H1 (cell line): ENCODE measurements around the gene TMEM169. TPM values are rescaled to one million over a fixed set of nuclear protein-coding genes. Genes with fewer than 3 reads are reported as not detected.
A peak's percentile ranks its signal among the peaks of the same experiment; 100 is the strongest.

Experiments
- CTCF ChIA-PET: fragments of 300-600 bp; sonication (Branson Sonifier 250); formaldehyde crosslinking; loops from one replicate; lab custom pipeline; 2021; ENCODE audit not compliant: partially characterized antibody; lab: Charles Lee
- POLR2A ChIA-PET: fragments of 300-600 bp; sonication (Branson Sonifier 250); formaldehyde crosslinking; loops from one replicate; lab custom pipeline; 2021; ENCODE audit warnings: inconsistent platforms; ENCODE audit not compliant: partially characterized antibody; lab: Charles Lee
- DNase-seq, 2 experiments: peaks; one replicate each; pipeline versions ENCODE4 v3.0.0 to v3.0.0-alpha.2; 2010 to 2022; ENCODE audit warnings: low spot score in 2 of 2, low read depth in 1 of 2, mixed read lengths in 1 of 2
- FAIRE-seq: peaks from 2 replicates; lab custom pipeline; 2011; peaks lifted over from hg19 to GRCh38; lab: Jason Lieb, UNC
- H2AFZ ChIP-seq: 2 replicates; pipeline ENCODE4 v1.8.1; 2012; ENCODE audit warnings: low read length, inconsistent platforms
- H2AK5ac ChIP-seq: 2 replicates; pipeline ENCODE4 v1.6.1; 2013; ENCODE audit warnings: low read depth, low read length
- H2BK120ac ChIP-seq: replicated peaks from 2 replicates; pipeline ENCODE3; 2013; ENCODE audit warnings: low read depth, low read length, inconsistent platforms
- H2BK12ac ChIP-seq: 2 replicates; pipeline ENCODE4 v1.6.1; 2013; ENCODE audit warnings: low read depth, low read length
- H2BK15ac ChIP-seq: 2 replicates; pipeline ENCODE4 v1.6.1; 2013; ENCODE audit warnings: low read length
- H2BK20ac ChIP-seq: 2 replicates; pipeline ENCODE4 v1.6.1; 2013; ENCODE audit warnings: low read length
- H2BK5ac ChIP-seq: 2 replicates; pipeline ENCODE4 v1.6.1; 2013; ENCODE audit warnings: low read depth, low read length
- H3K14ac ChIP-seq: 2 replicates; pipeline ENCODE4 v1.6.1; 2013; ENCODE audit warnings: inconsistent platforms; ENCODE audit not compliant: insufficient read length
- H3K18ac ChIP-seq: 2 replicates; pipeline ENCODE4 v1.6.1; 2013; ENCODE audit warnings: low read length; ENCODE audit errors: extremely low read depth
- H3K23ac ChIP-seq: 2 replicates; pipeline ENCODE4 v1.6.1; 2013; ENCODE audit warnings: inconsistent platforms; ENCODE audit not compliant: insufficient read length
- H3K23me2 ChIP-seq: 2 replicates; pipeline ENCODE4 v1.6.1; 2013; ENCODE audit warnings: low read depth, low read length
- H3K27ac ChIP-seq: 2 replicates; pipeline ENCODE4 v1.6.1; 2011; ENCODE audit warnings: low read depth, low read length, inconsistent platforms
- H3K27me3 ChIP-seq, 4 experiments: replicated peaks in 1 of 4; 1 replicate in 1 of 4; 2 replicates in 3 of 4; pipeline versions ENCODE4 v1.6.1 to v1.8.1; 2011 to 2013; ENCODE audit warnings: low read length in 3 of 4, mild to moderate bottlenecking in 3 of 4, inconsistent platforms in 2 of 4, mixed read lengths in 2 of 4, moderate library complexity in 1 of 4; ENCODE audit not compliant: control insufficient read depth in 3 of 4, insufficient read depth in 3 of 4; ENCODE audit errors: extremely low read depth in 1 of 4
- H3K36me3 ChIP-seq, 4 experiments: 2 replicates each; pipeline versions ENCODE4 v1.6.1 to v1.8.1; 2011 to 2013; ENCODE audit warnings: mild to moderate bottlenecking in 4 of 4, low read length in 3 of 4, moderate library complexity in 2 of 4, control low read depth in 1 of 4, inconsistent platforms in 1 of 4; ENCODE audit not compliant: insufficient read depth in 4 of 4, control insufficient read depth in 2 of 4
- H3K4ac ChIP-seq: replicated peaks from 2 replicates; pipeline ENCODE3; 2013; ENCODE audit warnings: low read length, low read depth, mixed read lengths, inconsistent platforms; ENCODE audit not compliant: insufficient read length
- H3K4me1 ChIP-seq, 4 experiments: replicated peaks in 1 of 4; 1 replicate in 1 of 4; 2 replicates in 3 of 4; pipeline versions ENCODE4 v1.6.1 to v1.8.1; 2011 to 2013; ENCODE audit warnings: low read length in 3 of 4, inconsistent platforms in 2 of 4, mixed read lengths in 1 of 4; ENCODE audit not compliant: insufficient read depth in 4 of 4, control insufficient read depth in 3 of 4
- H3K4me2 ChIP-seq, 2 experiments: 2 replicates each; pipeline versions ENCODE4 v1.6.1 to v1.8.1; 2011 to 2013; ENCODE audit warnings: low read depth in 2 of 2, low read length in 2 of 2, control low read depth in 1 of 2, inconsistent platforms in 1 of 2, mild to moderate bottlenecking in 1 of 2; ENCODE audit not compliant: insufficient read depth in 1 of 2
- H3K4me3 ChIP-seq, 4 experiments: fragments of 200-600, 300-600 bp in 1 of 4; sonication (generic), shearing (Covaris generic), sonication (Bioruptor Twin) in 1 of 4; 2 replicates each; pipeline versions ENCODE4 v1.5.1 to v1.8.1; 2011 to 2016; ENCODE audit warnings: low read length in 4 of 4, low read depth in 3 of 4, control low read depth in 2 of 4, inconsistent platforms in 2 of 4, mild to moderate bottlenecking in 2 of 4, mixed read lengths in 1 of 4, moderate library complexity in 1 of 4; ENCODE audit not compliant: insufficient read depth in 2 of 4; ENCODE audit errors: extremely low read depth in 1 of 4
- H3K56ac ChIP-seq: replicated peaks from 2 replicates; pipeline ENCODE3; 2013; ENCODE audit warnings: low read depth, mild to moderate bottlenecking, mixed read lengths, low read length, inconsistent platforms; ENCODE audit not compliant: insufficient read length
- H3K79me1 ChIP-seq: 2 replicates; pipeline ENCODE4 v1.6.1; 2013; ENCODE audit warnings: low read depth, low read length, control low read depth
- H3K79me2 ChIP-seq, 2 experiments: 2 replicates each; pipeline versions ENCODE4 v1.6.1 to v1.8.1; 2012 to 2013; ENCODE audit warnings: low read length in 2 of 2, mild to moderate bottlenecking in 2 of 2, inconsistent platforms in 1 of 2; ENCODE audit not compliant: insufficient read depth in 2 of 2, control insufficient read depth in 1 of 2
- H3K9ac ChIP-seq, 4 experiments: replicated peaks in 1 of 4; 1 replicate in 1 of 4; 2 replicates in 3 of 4; pipeline versions ENCODE4 v1.6.1 to v1.8.1; 2011 to 2013; ENCODE audit warnings: low read depth in 3 of 4, low read length in 3 of 4, control low read depth in 2 of 4, mild to moderate bottlenecking in 2 of 4, moderate library complexity in 2 of 4, inconsistent platforms in 1 of 4; ENCODE audit errors: extremely low read depth in 1 of 4
- H3K9me3 ChIP-seq, 2 experiments: 2 replicates each; pipeline versions ENCODE4 v1.6.1 to v1.8.1; 2012 to 2013; ENCODE audit warnings: mild to moderate bottlenecking in 2 of 2, moderate library complexity in 2 of 2, control low read depth in 1 of 2, inconsistent platforms in 1 of 2, low read depth in 1 of 2, low read length in 1 of 2, mixed read lengths in 1 of 2; ENCODE audit not compliant: insufficient read depth in 2 of 2
- H4K20me1 ChIP-seq, 2 experiments: replicated peaks in 1 of 2; 2 replicates each; pipeline versions ENCODE3 to v1.8.1; 2011 to 2013; ENCODE audit warnings: inconsistent platforms in 2 of 2, low read length in 2 of 2, mild to moderate bottlenecking in 1 of 2; ENCODE audit not compliant: insufficient read depth in 2 of 2, control insufficient read depth in 1 of 2
- H4K5ac ChIP-seq: 2 replicates; pipeline ENCODE4 v1.6.1; 2013; ENCODE audit warnings: low read length, low read depth, mixed read lengths, inconsistent platforms; ENCODE audit not compliant: insufficient read length
- H4K8ac ChIP-seq: 2 replicates; pipeline ENCODE4 v1.8.0; 2013; ENCODE audit warnings: mild to moderate bottlenecking, moderate library complexity, low read length, inconsistent platforms; ENCODE audit not compliant: insufficient read depth; ENCODE audit errors: extremely low read depth
- H4K91ac ChIP-seq: replicated peaks from 2 replicates; pipeline ENCODE3; 2013; ENCODE audit warnings: low read length, mixed read lengths, inconsistent platforms; ENCODE audit not compliant: insufficient read length
- ASH2L ChIP-seq: fragments of 200-600, 300-600 bp; sonication (generic); IDR thresholded peaks from one replicate; pipeline ENCODE4 v1.7.1; 2017; ENCODE audit warnings: low read length
- SP1 ChIP-seq: IDR thresholded peaks from 2 replicates; pipeline ENCODE4 v1.6.1; 2011; ENCODE audit warnings: low read depth, low read length
- WGBS, 2 experiments: shearing (Covaris generic) in 1 of 2; methylation state at CpG; one replicate each; pipeline versions ENCODE4 v1.1.6 to v1.1.7; 2013 to 2015; ENCODE audit warnings: low lambda C conversion rate in 2 of 2, mixed read lengths in 2 of 2, inconsistent platforms in 1 of 2, low coverage in 1 of 2, missing lambda C conversion rate in 1 of 2; ENCODE audit not compliant: insufficient replicate concordance in 2 of 2, insufficient coverage in 1 of 2, insufficient read length in 1 of 2; ENCODE audit errors: extremely low coverage in 1 of 2, missing lambda C conversion rate in 1 of 2; 5-methylcytosine and 5-hydroxymethylcytosine counted together
- polyA plus RNA-seq, 7 experiments: library from polyadenylated mRNA; depleted of rRNA in 3 of 7; stranded (reverse) in 5 of 7; unstranded in 2 of 7; fragments of >200 nt in 5 of 7; fragments of 200-250 nt in 2 of 7; gene quantifications; 1 replicate in 5 of 7; 2 replicates in 1 of 7; 4 replicates in 1 of 7; pipeline versions ENCODE4 v1.2.1 to v1.2.3, GENCODE V29; 2011 to 2013; ENCODE audit warnings: missing spikeins in 2 of 7, mixed read lengths in 2 of 7
- total RNA-seq: library from RNA; stranded (reverse); fragmentation: NEBNext Ultra II Directional; extraction: Animal tissue kit (Norgen Biotek cat#: 25700); gene quantifications from 2 replicates; pipeline ENCODE4 v1.2.1, GENCODE V29; 2021
- TF ChIP-seq, protein P1 (sequence below), 3 experiments: IDR thresholded peaks; 1 replicate in 2 of 3; 2 replicates in 1 of 3; pipeline versions ENCODE4 v1.5.1 to v1.6.1; 2011; ENCODE audit warnings: low read length in 3 of 3, mild to moderate bottlenecking in 3 of 3, inconsistent platforms in 2 of 3, low read depth in 1 of 3, moderate library complexity in 1 of 3; ENCODE audit not compliant: insufficient read depth in 1 of 3; ENCODE audit errors: control extremely low read depth in 1 of 3

Gene TMEM169
- total and polyA plus RNA-seq, 2 of the 8 experiments (the other 6 are each of a cell fraction or from before 2014, with no cell fraction given) = 0.41 to 2.4 TPM

DNA sequence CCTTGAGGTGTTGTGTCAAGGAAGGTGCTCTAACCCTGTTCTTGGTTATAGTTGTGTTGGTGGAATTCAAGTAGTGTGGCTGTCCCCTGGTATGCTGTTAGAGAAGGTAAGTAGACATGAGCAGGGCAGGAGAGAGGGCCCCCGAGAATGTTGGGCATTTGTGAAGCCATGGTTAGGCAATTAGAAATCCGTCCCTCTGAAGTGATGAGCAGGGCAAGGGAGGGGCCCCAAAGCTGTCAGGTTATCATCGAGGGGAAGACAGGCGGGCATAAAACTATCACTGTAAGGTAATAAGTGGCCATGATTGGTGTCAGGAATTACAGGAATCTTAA is 32.6 kb downstream of the TMEM169 start:
- H4K5ac ChIP-seq = no peak overlapping the region
- H2BK15ac ChIP-seq = no peak overlapping the region
- 46% methylated on average over 4 of the region's 4 CpGs; no CpG with 5 or more reads in 1 of the 2 experiments for WGBS, 2 experiments
- H3K23ac ChIP-seq = no peak overlapping the region
- DNase-seq = no peak
- H3K9ac ChIP-seq = peak overlapping the region in 1 of 4 experiments; percentile 30; a peak in 1 of 7 replicates
- H3K9me3 ChIP-seq = no peaks in the 10 kb centered on the region
- peak overlapping the region; percentile 35; the same call in 1 of the 2 replicates for H2BK5ac ChIP-seq
- no peak overlapping the region for H2AK5ac ChIP-seq
- H3K36me3 ChIP-seq = peaks cover 34 to 87% (median 65%) of the 10 kb centered on the region in 4 experiments
- no peak overlapping the region for H3K4me3 ChIP-seq
- no peak overlapping the region for H4K8ac ChIP-seq
- H3K79me2 ChIP-seq = peaks cover 31 to 85% of the 10 kb centered on the region in 2 experiments
- H3K18ac ChIP-seq = no peak overlapping the region
- peaks cover 6 to 15% (median 10%) of the 10 kb centered on the region in 4 experiments; a peak in 6 of 7 replicates for H3K4me1 ChIP-seq
- H3K14ac ChIP-seq = no peak overlapping the region
- no peak overlapping the region for H4K91ac ChIP-seq
- H2AFZ ChIP-seq = no peak overlapping the region
- no peaks in the 10 kb centered on the region for H3K27me3 ChIP-seq
- H2BK20ac ChIP-seq = no peak overlapping the region
- H4K20me1 ChIP-seq = peaks cover 0 to 10% of the 10 kb centered on the region in 2 experiments
- H3K4me2 ChIP-seq = peak overlapping the region; percentile 12 to 50; a peak in 3 of 4 replicates
- peak overlapping the region; percentile 32; the same call in 1 of the 2 replicates for H3K27ac ChIP-seq
- no peak for FAIRE-seq
- no peak overlapping the region for H3K56ac ChIP-seq
- 0 out of 2 replicates have a peak, but pooled peaks cover 3% of the 10 kb centered on the region for H3K79me1 ChIP-seq
- no peak overlapping the region; the same call in 1 of the 2 replicates for H2BK12ac ChIP-seq
- ChIA-PET POLR2A (interaction anchor here (0.6 to 8.5 kb wide), 21 partner anchors 9 to 85 kb away, joined by 3 to 73 read pairs (median 4); partner anchors contain the start of genes PECR and TMEM169), CTCF (interaction anchor here (0.7 to 3.7 kb wide), 17 partner anchors 10 to 108 kb away, joined by 3 to 25 read pairs (median 4); no protein-coding TSS in a partner anchor)
- no peaks in the 10 kb centered on the region; the same call in 1 of the 2 replicates for H3K23me2 ChIP-seq
- peak overlapping the region; percentile 10 for H3K4ac ChIP-seq
- peak; percentile 91 for TF ChIP-seq ASH2L
- TF ChIP-seq SP1 = 0 out of 2 replicates have a peak, but pooled peaks have one; percentile 21
- TF ChIP-seq, protein P1, sequence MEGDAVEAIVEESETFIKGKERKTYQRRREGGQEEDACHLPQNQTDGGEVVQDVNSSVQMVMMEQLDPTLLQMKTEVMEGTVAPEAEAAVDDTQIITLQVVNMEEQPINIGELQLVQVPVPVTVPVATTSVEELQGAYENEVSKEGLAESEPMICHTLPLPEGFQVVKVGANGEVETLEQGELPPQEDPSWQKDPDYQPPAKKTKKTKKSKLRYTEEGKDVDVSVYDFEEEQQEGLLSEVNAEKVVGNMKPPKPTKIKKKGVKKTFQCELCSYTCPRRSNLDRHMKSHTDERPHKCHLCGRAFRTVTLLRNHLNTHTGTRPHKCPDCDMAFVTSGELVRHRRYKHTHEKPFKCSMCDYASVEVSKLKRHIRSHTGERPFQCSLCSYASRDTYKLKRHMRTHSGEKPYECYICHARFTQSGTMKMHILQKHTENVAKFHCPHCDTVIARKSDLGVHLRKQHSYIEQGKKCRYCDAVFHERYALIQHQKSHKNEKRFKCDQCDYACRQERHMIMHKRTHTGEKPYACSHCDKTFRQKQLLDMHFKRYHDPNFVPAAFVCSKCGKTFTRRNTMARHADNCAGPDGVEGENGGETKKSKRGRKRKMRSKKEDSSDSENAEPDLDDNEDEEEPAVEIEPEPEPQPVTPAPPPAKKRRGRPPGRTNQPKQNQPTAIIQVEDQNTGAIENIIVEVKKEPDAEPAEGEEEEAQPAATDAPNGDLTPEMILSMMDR (IDR thresholded peaks at IDR 0.05; ENCODE audit: control extremely low read depth in 1 of 3, insufficient read depth in 1 of 3, low read depth in 1 of 3, low read length in 3 of 3) = no peak
- H2BK120ac ChIP-seq = no peak overlapping the region
